GM12878 (cell line): ENCODE data around the gene ORM2. TPM values are rescaled to one million over a fixed set of nuclear protein-coding genes. Genes with fewer than 3 reads are reported as not detected.

Source experiments
- ATAC-seq: fragments of 200-7000 bp; cut with Tn5 transposase; 3 replicates; pipeline ENCODE4 v1.9.1; 2020; ENCODE audit warnings: mild to moderate bottlenecking, moderate library complexity
- BruUV-seq: library from RNA; stranded (reverse); fragments of 400-500 nt; replicated peaks from 2 replicates; lab custom pipeline; 2021; lab: Mats Ljungman, UMichigan
- CTCF ChIA-PET: fragments of 300-600 bp; sonication (Branson Sonifier 250); formaldehyde crosslinking; extraction: SDS; loops from one replicate; lab custom pipeline; 2021; ENCODE audit warnings: inconsistent platforms; lab: Yijun Ruan, JAX
- POLR2A ChIA-PET: fragments of 350-600 bp; formaldehyde crosslinking; extraction: SDS; loops from one replicate; lab custom pipeline; 2021; ENCODE audit warnings: inconsistent platforms; lab: Charles Lee
- RAD21 ChIA-PET: fragments of 300-600 bp; sonication (Branson Sonifier 250); formaldehyde crosslinking; loops from one replicate; lab custom pipeline; 2023; ENCODE audit warnings: antibody characterized with exemption; ENCODE audit not compliant: unreplicated experiment; lab: Charles Lee
- SMC1A ChIA-PET: fragments of 300-600 bp; sonication (Branson Sonifier 250); formaldehyde crosslinking; loops from one replicate; lab custom pipeline; 2023; ENCODE audit not compliant: unreplicated experiment, uncharacterized antibody; lab: Charles Lee
- DNase-seq: peaks from one replicate; pipeline ENCODE4 v3.0.0-alpha.2; 2011; ENCODE audit warnings: low read depth, low spot score
- FAIRE-seq: peaks from 3 replicates; lab custom pipeline; 2011; peaks lifted over from hg19 to GRCh38; lab: Jason Lieb, UNC
- H2AFZ ChIP-seq: 2 replicates; pipeline ENCODE4 v1.6.0; 2011; ENCODE audit warnings: low read depth, low read length, control low read depth; ENCODE audit not compliant: control insufficient read depth
- H3K27ac ChIP-seq: 2 replicates; pipeline ENCODE4 v1.5.1; 2011; ENCODE audit warnings: control low read depth; ENCODE audit not compliant: control insufficient read depth, insufficient read depth
- H3K27me3 ChIP-seq, 2 experiments: replicated peaks in 1 of 2; 2 replicates each; pipeline versions ENCODE4 v1.6.0 to v1.6.1; 2011; ENCODE audit warnings: low read length in 1 of 2; ENCODE audit not compliant: control insufficient read depth in 2 of 2, insufficient read depth in 2 of 2
- H3K36me3 ChIP-seq, 2 experiments: 2 replicates each; pipeline ENCODE4 v1.5.1; 2011; ENCODE audit warnings: low read length in 1 of 2; ENCODE audit not compliant: control insufficient read depth in 2 of 2, insufficient read depth in 2 of 2
- H3K4me1 ChIP-seq: 2 replicates; pipeline ENCODE4 v1.6.1; 2011; ENCODE audit warnings: mild to moderate bottlenecking, low read length, moderate library complexity, mixed read lengths; ENCODE audit not compliant: control insufficient read depth, insufficient read depth
- H3K4me2 ChIP-seq: 2 replicates; pipeline ENCODE4 v1.6.0; 2011; ENCODE audit warnings: control low read depth; ENCODE audit not compliant: control insufficient read depth, insufficient read depth
- H3K4me3 ChIP-seq: fragments of 200-600 bp; sonication (generic); 2 replicates; pipeline ENCODE4 v1.5.1; 2016
- H3K79me2 ChIP-seq: 2 replicates; pipeline ENCODE4 v1.6.0; 2011; ENCODE audit warnings: low read length; ENCODE audit not compliant: control insufficient read depth, insufficient read depth
- H3K9ac ChIP-seq: 2 replicates; pipeline ENCODE4 v1.8.0; 2011; ENCODE audit warnings: low read length, control low read depth, mixed read lengths; ENCODE audit not compliant: control insufficient read depth, insufficient read depth
- H3K9me3 ChIP-seq: replicated peaks from 3 replicates; pipeline ENCODE4 v1.5.1; 2011; ENCODE audit warnings: mild to moderate bottlenecking, low read length; ENCODE audit not compliant: control insufficient read depth, insufficient read depth
- H4K20me1 ChIP-seq: 2 replicates; pipeline ENCODE4 v1.6.0; 2011; ENCODE audit not compliant: control insufficient read depth, insufficient read depth
- GATAD2B ChIP-seq: fragments of 450-650 bp; conservative IDR thresholded peaks from 2 replicates; pipeline ENCODE4 v1.6.1; 2017; ENCODE audit warnings: low read depth, mild to moderate bottlenecking, moderate library complexity
- WGBS: methylation state at CpG from one replicate; pipeline ENCODE4 v1.1.6; 2016; ENCODE audit warnings: low lambda C conversion rate; ENCODE audit not compliant: insufficient replicate concordance, insufficient coverage; ENCODE audit errors: missing lambda C conversion rate; 5-methylcytosine and 5-hydroxymethylcytosine counted together
- in situ Hi-C: fragments of 300-500 bp; cut with MboI; formaldehyde crosslinking; loops from 9 replicates; pipeline ENCODE4 v1.14.3; 2018; ENCODE audit warnings: mixed read lengths
- intact Hi-C: fragments of 100-400 bp; cut with micrococcal nuclease; formaldehyde crosslinking; loops from one replicate; pipeline ENCODE4 v1.14.2; 2022; ENCODE audit not compliant: unreplicated experiment
- polyA plus RNA-seq, 11 experiments: library from polyadenylated mRNA; depleted of rRNA in 4 of 11; unstranded in 6 of 11; stranded (reverse) in 5 of 11; fragments of >200 nt; fragmentation: Nextera tagmentation in 4 of 11; fragmentation: Illumina TruSeq in 1 of 11; extraction: Ambion mirVana in 4 of 11; extraction: Trizol in 1 of 11; gene quantifications; 1 replicate in 1 of 11; 2 replicates in 10 of 11; pipeline versions ENCODE4 v1.2.1 to v1.2.3, GENCODE V29; 2011 to 2016; ENCODE audit warnings: inconsistent platforms in 2 of 11, missing spikeins in 2 of 11, low read depth in 1 of 11
- total RNA-seq, 4 experiments: library from RNA; depleted of rRNA in 3 of 4; stranded (reverse); fragments of >200 nt in 3 of 4; fragmentation: Illumina TruSeq in 1 of 4; extraction: Trizol in 1 of 4; gene quantifications; 2 replicates each; pipeline versions ENCODE4 v1.2.1 to v1.2.3, GENCODE V29; 2013 to 2021
- TF ChIP-seq, protein P1 (sequence below): fragments of 450-650 bp; formaldehyde crosslinking; IDR thresholded peaks from 2 replicates; pipeline ENCODE4 v1.4.0; 2020; ENCODE audit warnings: mild to moderate bottlenecking, moderate library complexity
- TF ChIP-seq, protein P2 (sequence below): IDR thresholded peaks from 2 replicates; pipeline ENCODE4 v1.6.1; 2012; ENCODE audit warnings: mild to moderate bottlenecking, low read depth, low read length

ORM2 gene
- total and polyA plus RNA-seq, 10 of the 15 experiments (the other 5 are each of a cell fraction or from before 2014, with no cell fraction given), result 0.64 TPM; not detected in 9

DNA sequence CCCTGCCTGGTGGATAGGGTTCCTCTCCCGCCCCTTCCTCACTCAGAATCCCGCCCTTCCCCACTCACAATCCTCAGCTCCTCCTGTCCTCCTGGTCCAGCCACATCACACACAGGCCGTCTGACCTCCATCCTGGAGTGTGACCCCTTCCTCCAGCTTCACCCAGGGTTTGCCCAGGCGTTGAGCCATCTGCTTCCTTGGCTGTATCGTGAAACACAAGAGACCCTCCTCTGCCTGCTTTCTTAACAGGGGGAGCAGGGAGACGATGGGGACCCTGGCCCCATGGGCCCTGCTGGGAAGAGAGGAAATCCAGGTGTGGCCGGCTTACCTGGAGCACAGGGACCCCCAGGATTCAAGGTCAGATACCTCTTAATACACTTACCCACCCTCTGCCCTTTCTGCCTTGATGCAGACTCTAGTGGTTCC, 39.1 kb upstream of the ORM2 start:
- SMC1A ChIA-PET, result interaction anchor here (0.9 to 1.5 kb wide), 6 partner anchors 11 to 363 kb away, joined by 3 to 4 read pairs (median 3); no protein-coding TSS in a partner anchor
- Histone ChIP-seq H4K20me1 (0 out of 2 replicates have a peak, but pooled peaks cover 2% of the 10 kb centered on the region), H3K4me1 (no peaks in the 10 kb centered on the region)
- 20% methylated on average over 5 of the region's 7 CpGs for WGBS
- RAD21 ChIA-PET, result interaction anchor here (0.6 to 2.7 kb wide), 6 partner anchors 19 to 461 kb away, joined by 3 to 24 read pairs (median 4); no protein-coding TSS in a partner anchor
- no peak for TF ChIP-seq GATAD2B
- TF ChIP-seq, protein P1, sequence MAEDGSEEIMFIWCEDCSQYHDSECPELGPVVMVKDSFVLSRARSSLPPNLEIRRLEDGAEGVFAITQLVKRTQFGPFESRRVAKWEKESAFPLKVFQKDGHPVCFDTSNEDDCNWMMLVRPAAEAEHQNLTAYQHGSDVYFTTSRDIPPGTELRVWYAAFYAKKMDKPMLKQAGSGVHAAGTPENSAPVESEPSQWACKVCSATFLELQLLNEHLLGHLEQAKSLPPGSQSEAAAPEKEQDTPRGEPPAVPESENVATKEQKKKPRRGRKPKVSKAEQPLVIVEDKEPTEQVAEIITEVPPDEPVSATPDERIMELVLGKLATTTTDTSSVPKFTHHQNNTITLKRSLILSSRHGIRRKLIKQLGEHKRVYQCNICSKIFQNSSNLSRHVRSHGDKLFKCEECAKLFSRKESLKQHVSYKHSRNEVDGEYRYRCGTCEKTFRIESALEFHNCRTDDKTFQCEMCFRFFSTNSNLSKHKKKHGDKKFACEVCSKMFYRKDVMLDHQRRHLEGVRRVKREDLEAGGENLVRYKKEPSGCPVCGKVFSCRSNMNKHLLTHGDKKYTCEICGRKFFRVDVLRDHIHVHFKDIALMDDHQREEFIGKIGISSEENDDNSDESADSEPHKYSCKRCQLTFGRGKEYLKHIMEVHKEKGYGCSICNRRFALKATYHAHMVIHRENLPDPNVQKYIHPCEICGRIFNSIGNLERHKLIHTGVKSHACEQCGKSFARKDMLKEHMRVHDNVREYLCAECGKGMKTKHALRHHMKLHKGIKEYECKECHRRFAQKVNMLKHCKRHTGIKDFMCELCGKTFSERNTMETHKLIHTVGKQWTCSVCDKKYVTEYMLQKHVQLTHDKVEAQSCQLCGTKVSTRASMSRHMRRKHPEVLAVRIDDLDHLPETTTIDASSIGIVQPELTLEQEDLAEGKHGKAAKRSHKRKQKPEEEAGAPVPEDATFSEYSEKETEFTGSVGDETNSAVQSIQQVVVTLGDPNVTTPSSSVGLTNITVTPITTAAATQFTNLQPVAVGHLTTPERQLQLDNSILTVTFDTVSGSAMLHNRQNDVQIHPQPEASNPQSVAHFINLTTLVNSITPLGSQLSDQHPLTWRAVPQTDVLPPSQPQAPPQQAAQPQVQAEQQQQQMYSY, result no peak
- TF ChIP-seq, protein P2, sequence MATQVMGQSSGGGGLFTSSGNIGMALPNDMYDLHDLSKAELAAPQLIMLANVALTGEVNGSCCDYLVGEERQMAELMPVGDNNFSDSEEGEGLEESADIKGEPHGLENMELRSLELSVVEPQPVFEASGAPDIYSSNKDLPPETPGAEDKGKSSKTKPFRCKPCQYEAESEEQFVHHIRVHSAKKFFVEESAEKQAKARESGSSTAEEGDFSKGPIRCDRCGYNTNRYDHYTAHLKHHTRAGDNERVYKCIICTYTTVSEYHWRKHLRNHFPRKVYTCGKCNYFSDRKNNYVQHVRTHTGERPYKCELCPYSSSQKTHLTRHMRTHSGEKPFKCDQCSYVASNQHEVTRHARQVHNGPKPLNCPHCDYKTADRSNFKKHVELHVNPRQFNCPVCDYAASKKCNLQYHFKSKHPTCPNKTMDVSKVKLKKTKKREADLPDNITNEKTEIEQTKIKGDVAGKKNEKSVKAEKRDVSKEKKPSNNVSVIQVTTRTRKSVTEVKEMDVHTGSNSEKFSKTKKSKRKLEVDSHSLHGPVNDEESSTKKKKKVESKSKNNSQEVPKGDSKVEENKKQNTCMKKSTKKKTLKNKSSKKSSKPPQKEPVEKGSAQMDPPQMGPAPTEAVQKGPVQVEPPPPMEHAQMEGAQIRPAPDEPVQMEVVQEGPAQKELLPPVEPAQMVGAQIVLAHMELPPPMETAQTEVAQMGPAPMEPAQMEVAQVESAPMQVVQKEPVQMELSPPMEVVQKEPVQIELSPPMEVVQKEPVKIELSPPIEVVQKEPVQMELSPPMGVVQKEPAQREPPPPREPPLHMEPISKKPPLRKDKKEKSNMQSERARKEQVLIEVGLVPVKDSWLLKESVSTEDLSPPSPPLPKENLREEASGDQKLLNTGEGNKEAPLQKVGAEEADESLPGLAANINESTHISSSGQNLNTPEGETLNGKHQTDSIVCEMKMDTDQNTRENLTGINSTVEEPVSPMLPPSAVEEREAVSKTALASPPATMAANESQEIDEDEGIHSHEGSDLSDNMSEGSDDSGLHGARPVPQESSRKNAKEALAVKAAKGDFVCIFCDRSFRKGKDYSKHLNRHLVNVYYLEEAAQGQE, result no peak
- TF ChIP-seq, all 136 proteins: peak for 0
- Histone ChIP-seq H3K4me2 (no peak overlapping the region), H3K9ac (no peak overlapping the region), H3K79me2 (no peaks in the 10 kb centered on the region), H3K27ac (no peak overlapping the region), H2AFZ (no peak overlapping the region), H3K4me3 (no peak overlapping the region), H3K9me3 (no peaks in the 10 kb centered on the region), H3K27me3 (no peaks in the 10 kb centered on the region; a peak in 1 of 4 replicates), H3K36me3 (no peaks in the 10 kb centered on the region)
- intact Hi-C loops (no loop called here), in situ Hi-C loops (loop anchor here (25.0 kb wide), 1 partner anchor 203 kb away; the partner anchor contains the start of genes AMBP and KIF12)
- ChIA-PET CTCF (interaction anchor here (0.5 to 5.8 kb wide), 28 partner anchors 8 to 735 kb away, joined by 3 to 61 read pairs (median 4); partner anchors contain the start of gene COL27A1), POLR2A (no interaction called here)
- peak; percentile 38 for ATAC-seq
- DNase-seq, result no peak
- no TSS peak for BruUV-seq
- FAIRE-seq, result no peak
